Measurements from ENCODE around the gene EGFL6.

DNA sequence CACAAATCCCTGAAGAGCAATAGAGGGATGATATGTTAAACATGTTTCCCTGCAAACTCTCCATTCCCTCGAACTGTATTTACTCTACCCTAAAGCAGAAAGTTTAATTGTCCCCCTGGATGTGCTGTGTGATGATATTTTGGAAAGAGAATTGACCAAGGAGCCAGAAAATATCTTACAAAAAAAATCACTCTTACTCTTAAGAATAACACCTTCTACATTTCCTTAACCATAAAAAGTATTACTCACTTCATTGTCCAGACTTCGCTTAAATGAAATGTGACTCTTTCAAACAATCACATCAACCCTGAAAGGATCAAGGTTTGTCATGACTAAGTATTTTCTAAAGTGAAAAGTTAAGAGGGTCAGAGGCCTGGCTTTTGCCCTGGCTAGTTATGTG is 49.0 kb upstream of the EGFL6 start:
- TF ChIP-seq, protein P1, sequence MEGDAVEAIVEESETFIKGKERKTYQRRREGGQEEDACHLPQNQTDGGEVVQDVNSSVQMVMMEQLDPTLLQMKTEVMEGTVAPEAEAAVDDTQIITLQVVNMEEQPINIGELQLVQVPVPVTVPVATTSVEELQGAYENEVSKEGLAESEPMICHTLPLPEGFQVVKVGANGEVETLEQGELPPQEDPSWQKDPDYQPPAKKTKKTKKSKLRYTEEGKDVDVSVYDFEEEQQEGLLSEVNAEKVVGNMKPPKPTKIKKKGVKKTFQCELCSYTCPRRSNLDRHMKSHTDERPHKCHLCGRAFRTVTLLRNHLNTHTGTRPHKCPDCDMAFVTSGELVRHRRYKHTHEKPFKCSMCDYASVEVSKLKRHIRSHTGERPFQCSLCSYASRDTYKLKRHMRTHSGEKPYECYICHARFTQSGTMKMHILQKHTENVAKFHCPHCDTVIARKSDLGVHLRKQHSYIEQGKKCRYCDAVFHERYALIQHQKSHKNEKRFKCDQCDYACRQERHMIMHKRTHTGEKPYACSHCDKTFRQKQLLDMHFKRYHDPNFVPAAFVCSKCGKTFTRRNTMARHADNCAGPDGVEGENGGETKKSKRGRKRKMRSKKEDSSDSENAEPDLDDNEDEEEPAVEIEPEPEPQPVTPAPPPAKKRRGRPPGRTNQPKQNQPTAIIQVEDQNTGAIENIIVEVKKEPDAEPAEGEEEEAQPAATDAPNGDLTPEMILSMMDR (IDR thresholded peaks at IDR 0.05) = no peak
- TF ChIP-seq ZFX (IDR thresholded peaks at IDR 0.05; ENCODE audit: borderline replicate concordance) = no peak
